ENCODE measurements around the gene PDE4B.

PDE4B gene

DNA sequence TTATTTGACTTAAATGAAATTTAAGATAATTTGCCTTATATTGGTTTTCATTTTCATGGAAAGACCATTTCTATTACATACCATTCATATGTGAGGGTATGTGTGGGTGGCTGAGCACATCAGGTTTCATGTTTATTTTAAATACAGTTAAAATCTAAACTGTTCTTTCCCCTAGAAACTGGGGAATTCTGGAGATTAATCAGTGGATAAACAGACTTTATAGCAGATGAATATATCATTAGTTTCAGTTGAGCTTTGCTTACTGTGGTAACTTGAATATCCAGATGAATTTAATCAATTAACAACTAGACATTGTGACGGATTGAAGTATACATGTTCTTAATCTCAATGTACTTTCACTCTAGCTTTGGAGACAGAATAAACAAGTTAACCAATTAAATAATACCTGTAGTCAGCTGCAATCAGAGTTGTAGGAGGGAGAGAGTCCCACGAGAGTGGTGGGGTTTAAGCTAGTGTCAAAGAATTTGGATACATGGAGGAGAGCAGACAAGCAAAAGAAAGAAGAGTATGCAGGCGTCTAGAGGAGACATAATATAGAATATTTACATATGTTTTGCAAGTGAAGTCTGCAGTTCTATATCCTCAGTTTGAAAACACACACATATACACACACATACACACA is 97.6 kb downstream of the PDE4B start:
- DNase-seq (ENCODE audit: low read depth): no peak
- TF ChIP-seq, protein P1, sequence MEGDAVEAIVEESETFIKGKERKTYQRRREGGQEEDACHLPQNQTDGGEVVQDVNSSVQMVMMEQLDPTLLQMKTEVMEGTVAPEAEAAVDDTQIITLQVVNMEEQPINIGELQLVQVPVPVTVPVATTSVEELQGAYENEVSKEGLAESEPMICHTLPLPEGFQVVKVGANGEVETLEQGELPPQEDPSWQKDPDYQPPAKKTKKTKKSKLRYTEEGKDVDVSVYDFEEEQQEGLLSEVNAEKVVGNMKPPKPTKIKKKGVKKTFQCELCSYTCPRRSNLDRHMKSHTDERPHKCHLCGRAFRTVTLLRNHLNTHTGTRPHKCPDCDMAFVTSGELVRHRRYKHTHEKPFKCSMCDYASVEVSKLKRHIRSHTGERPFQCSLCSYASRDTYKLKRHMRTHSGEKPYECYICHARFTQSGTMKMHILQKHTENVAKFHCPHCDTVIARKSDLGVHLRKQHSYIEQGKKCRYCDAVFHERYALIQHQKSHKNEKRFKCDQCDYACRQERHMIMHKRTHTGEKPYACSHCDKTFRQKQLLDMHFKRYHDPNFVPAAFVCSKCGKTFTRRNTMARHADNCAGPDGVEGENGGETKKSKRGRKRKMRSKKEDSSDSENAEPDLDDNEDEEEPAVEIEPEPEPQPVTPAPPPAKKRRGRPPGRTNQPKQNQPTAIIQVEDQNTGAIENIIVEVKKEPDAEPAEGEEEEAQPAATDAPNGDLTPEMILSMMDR (IDR thresholded peaks at IDR 0.05; ENCODE audit: control insufficient read depth, extremely low read depth, insufficient read depth): no peak
- H3K4me3 ChIP-seq (ENCODE audit: low read depth, low read length): no peak overlapping the region

DNA sequence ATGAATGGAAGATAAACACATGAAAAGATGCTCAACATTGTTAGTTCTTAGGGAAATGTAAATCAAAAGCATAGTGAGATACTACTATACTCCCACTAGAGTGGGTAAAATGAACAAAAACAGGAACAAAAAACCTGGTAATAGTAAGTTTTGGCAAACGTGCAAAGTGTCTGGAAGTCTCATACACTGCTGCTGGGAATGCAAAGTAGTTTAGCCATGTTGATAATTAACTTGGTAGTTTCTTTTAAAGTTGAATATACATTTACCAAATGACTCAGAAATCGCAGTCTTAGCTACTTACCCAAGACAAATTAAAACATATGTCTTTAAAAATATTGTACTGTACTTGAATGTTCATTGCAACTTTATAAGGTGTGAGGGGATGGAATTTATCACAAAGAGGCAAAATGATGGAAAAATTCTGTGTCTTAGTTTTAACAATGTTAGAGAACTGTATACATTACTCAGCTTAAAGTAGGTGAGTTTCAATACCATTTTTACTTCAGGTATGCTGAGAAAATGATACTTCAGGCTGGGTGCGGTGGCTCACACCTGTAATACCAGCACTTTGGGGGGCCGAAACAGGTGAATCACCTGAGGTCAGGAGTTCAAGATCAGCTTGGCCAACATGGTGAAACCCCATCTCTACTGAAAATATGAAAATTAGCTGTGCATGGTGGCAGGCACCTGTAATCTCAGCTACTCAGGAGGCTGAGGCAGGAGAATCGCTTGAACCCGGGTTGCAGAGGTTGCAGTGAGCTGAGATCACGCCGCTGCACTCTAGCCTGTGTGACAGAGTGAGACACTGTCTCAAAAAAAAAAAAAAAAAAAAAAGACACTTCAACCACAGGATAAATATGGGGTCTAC is 102.3 kb downstream of the PDE4B start:
- no peak overlapping the region for H3K4me3 ChIP-seq (ENCODE audit: low read depth, low read length)
- TF ChIP-seq, protein P1 (IDR thresholded peaks at IDR 0.05; ENCODE audit: control insufficient read depth, extremely low read depth, insufficient read depth): no peak
- no peak for DNase-seq (ENCODE audit: low read depth)

DNA sequence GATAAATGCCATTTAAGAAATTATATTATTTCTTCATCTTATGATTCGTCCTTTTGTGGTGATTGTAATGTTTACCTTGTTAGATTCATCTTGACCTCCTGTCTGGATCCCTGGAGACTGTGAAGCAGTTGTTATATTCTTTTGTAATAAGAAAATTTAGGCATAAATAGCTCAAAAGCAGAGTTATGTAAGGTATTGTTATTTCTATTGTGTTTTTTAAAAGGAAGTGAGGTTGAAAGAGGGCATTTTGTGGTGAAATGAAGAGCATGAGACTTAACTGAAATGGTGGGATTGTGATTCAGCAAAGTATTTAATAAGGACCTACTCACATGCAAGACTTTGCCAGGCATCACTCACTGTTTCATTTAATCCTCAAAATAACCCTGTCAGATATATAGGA is 104.0 kb downstream of the PDE4B start:
- no peak for DNase-seq (ENCODE audit: low read depth)
- TF ChIP-seq, protein P1 (IDR thresholded peaks at IDR 0.05; ENCODE audit: control insufficient read depth, extremely low read depth, insufficient read depth): no peak
- H3K4me3 ChIP-seq (ENCODE audit: low read depth, low read length): no peak overlapping the region

DNA sequence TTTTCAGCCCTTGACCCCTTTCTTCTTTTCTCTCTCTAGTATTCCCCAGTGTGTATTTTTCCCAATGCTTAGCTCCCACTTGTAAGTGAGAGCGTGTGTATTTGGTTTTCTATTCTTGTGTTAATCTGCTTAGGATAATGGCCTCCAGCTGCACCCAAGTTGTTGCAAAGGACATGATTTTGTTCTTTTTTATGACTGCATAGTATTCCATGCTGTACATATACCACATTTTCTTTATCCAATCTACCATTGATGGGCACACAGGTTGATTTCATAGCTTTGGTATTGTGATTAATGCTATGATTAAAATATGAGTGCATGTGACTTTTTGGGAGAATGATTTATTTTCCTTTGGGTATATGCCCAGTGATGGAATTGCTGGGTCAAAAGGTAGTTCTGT is 104.8 kb downstream of the PDE4B start:
- no peak overlapping the region for H3K4me3 ChIP-seq (ENCODE audit: low read depth, low read length)
- TF ChIP-seq, protein P1 (IDR thresholded peaks at IDR 0.05; ENCODE audit: control insufficient read depth, extremely low read depth, insufficient read depth): no peak
- no peak for DNase-seq (ENCODE audit: low read depth)

DNA sequence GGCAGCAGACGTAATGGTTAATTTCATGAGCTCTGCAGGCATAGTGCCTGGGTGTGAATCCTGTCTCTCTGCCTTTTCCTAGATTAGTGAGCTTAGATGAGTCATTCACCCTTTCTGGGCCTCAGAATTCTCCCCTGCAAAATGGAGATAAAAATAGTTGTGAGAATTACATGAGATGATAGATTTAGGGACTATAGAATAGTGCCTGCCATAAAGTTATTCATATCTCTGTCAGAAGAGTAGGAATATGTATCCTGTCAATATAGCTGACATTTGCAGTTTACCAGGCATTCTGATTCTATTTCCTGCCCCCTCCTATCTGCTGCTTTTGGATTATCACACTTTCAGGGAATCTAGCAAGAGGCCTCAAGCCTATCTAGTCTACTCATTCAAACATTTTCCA is 112.0 kb downstream of the PDE4B start:
- TF ChIP-seq, protein P1 (IDR thresholded peaks at IDR 0.05; ENCODE audit: control insufficient read depth, extremely low read depth, insufficient read depth): no peak
- no peak for DNase-seq (ENCODE audit: low read depth)

DNA sequence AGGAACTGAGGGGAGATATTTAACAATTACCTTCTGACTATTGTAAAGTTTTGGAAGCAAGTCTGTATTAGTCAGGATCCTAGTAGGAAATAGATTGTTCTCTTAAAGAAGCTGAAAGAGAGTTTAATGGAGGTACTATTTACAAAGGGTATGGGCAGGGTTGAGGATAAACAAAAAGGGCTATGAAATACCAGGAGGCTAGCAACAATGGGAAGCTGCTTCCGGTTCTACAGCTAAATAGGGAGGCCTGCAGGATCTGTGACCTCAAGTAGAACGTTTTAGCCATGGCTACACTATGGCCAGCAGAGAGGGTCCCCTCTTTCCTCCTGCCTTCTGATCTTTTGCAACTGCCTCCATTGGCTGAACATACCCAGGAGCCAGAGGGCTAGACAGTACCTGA is 117.7 kb downstream of the PDE4B start:
- no peak for DNase-seq (ENCODE audit: low read depth)
- no peak overlapping the region for H3K4me3 ChIP-seq (ENCODE audit: low read depth, low read length)
- TF ChIP-seq, protein P1 (IDR thresholded peaks at IDR 0.05; ENCODE audit: control insufficient read depth, extremely low read depth, insufficient read depth): no peak

More for the DNA sequence above, 112.0 kb downstream of the PDE4B start:
- H3K4me3 ChIP-seq (ENCODE audit: low read depth, low read length): no peak overlapping the region

All from LNCaP clone FGC (cell line).